ENCODE data around the gene IFT57.

IFT57 gene

GRCh38 chr3:108124337-108125152, 97.7 kb downstream of the IFT57 start:
- DNase-seq: no peak

- DNase-seq: no peak
Measured at GRCh38 chr3:108123326-108123725, 98.9 kb downstream of the IFT57 start.

- DNase-seq: no peak
Measured at GRCh38 chr3:108122276-108122675, 99.9 kb downstream of the IFT57 start.

- no peak for DNase-seq
Measured at GRCh38 chr3:108119398-108120104, 102.7 kb downstream of the IFT57 start.

- no peak for DNase-seq
Measured at GRCh38 chr3:108118038-108118768, 104.0 kb downstream of the IFT57 start.

GRCh38 chr3:108117241-108117775, 104.9 kb downstream of the IFT57 start:
- DNase-seq: no peak

- DNase-seq: no peak
Measured at GRCh38 chr3:108114423-108115065, 107.7 kb downstream of the IFT57 start.

GRCh38 chr3:108113975-108114374, 108.2 kb downstream of the IFT57 start:
- no peak for DNase-seq

- DNase-seq: no peak
Measured at GRCh38 chr3:108110934-108111333, 111.3 kb downstream of the IFT57 start.

Data from 8988T (cell line).